K562 (cell line): ENCODE results near the gene MYB. TPM values are rescaled to one million over a fixed set of nuclear protein-coding genes. Genes with fewer than 3 reads are reported as not detected.
"Not testable (repeated sequence)": the region's sequence is repeated elsewhere in the genome, so short reads cannot be mapped to it uniquely, and the experiment has no call there.

Experiments
- ATAC-seq: fragments of 200-7000 bp; cut with Tn5 transposase; 3 replicates; pipeline ENCODE4 v1.9.1; 2020; ENCODE audit warnings: moderate library complexity
- BruUV-seq: library from RNA; stranded (reverse); fragments of 400-500 nt; replicated peaks from 2 replicates; lab custom pipeline; 2021; lab: Mats Ljungman, UMichigan
- CTCF ChIA-PET: fragments of 300-600 bp; formaldehyde crosslinking; extraction: SDS; loops from one replicate; lab custom pipeline; 2021; ENCODE audit warnings: low intra/inter-chr PET ratio; lab: Yijun Ruan, JAX
- POLR2A ChIA-PET: fragments of 300-600, 350-650 bp; sonication (Branson Sonifier 250); formaldehyde crosslinking; extraction: SDS; loops from one replicate; lab custom pipeline; 2021; ENCODE audit warnings: antibody characterized with exemption, inconsistent platforms; lab: Yijun Ruan, JAX
- DNase-seq, 4 experiments: peaks; one replicate each; pipeline versions ENCODE4 v3.0.0 to v3.0.0-alpha.2; 2011 to 2018; ENCODE audit warnings: low spot score in 3 of 4, mixed read lengths in 3 of 4; ENCODE audit errors: extremely low read depth in 1 of 4
- FAIRE-seq: peaks from 2 replicates; lab custom pipeline; 2011; peaks lifted over from hg19 to GRCh38; lab: Jason Lieb, UNC
- H2AFZ ChIP-seq: 2 replicates; pipeline ENCODE4 v1.6.0; 2011; ENCODE audit warnings: low read depth, low read length, control low read depth, inconsistent platforms
- H3K27ac ChIP-seq: fragments of 200-600 bp; 3 replicates; pipeline ENCODE4 v1.8.0; 2011; ENCODE audit warnings: low read depth, mild to moderate bottlenecking, control low read depth, inconsistent platforms, low read length, moderate library complexity, mixed read lengths; ENCODE audit errors: extremely low read depth
- H3K27me3 ChIP-seq, 2 experiments: fragments of 300-600 bp in 1 of 2; 2 replicates in 1 of 2; 3 replicates in 1 of 2; pipeline versions ENCODE4 v1.6.0 to v1.8.0; 2011; ENCODE audit warnings: inconsistent platforms in 2 of 2, low read length in 2 of 2, mild to moderate bottlenecking in 1 of 2, mixed read lengths in 1 of 2, moderate library complexity in 1 of 2; ENCODE audit not compliant: control insufficient read depth in 2 of 2, insufficient read depth in 2 of 2
- H3K36me3 ChIP-seq: fragments of 300-600 bp; 3 replicates; pipeline ENCODE4 v1.8.0; 2011; ENCODE audit warnings: mild to moderate bottlenecking, low read length, inconsistent platforms; ENCODE audit not compliant: control insufficient read depth, insufficient read depth
- H3K4me1 ChIP-seq, 2 experiments: fragments of 200-600 bp in 1 of 2; replicated peaks in 1 of 2; 2 replicates in 1 of 2; 3 replicates in 1 of 2; pipeline versions ENCODE4 v1.5.1 to v1.8.0; 2011; ENCODE audit warnings: inconsistent platforms in 2 of 2, low read length in 2 of 2, mild to moderate bottlenecking in 1 of 2, mixed read lengths in 1 of 2, moderate library complexity in 1 of 2; ENCODE audit not compliant: control insufficient read depth in 2 of 2, insufficient read depth in 2 of 2
- H3K4me2 ChIP-seq: 2 replicates; pipeline ENCODE4 v1.6.1; 2011; ENCODE audit warnings: low read length, control low read depth, inconsistent platforms, mixed read lengths; ENCODE audit not compliant: insufficient read depth
- H3K4me3 ChIP-seq: fragments of 200-600 bp; sonication (generic), shearing (Covaris generic); 2 replicates; pipeline ENCODE4 v1.5.1; 2016; ENCODE audit warnings: control low read depth, inconsistent platforms
- H3K79me2 ChIP-seq: fragments of 200-600 bp; 3 replicates; pipeline ENCODE4 v1.8.0; 2011; ENCODE audit warnings: low read length, inconsistent platforms; ENCODE audit not compliant: control insufficient read depth, insufficient read depth
- H3K9ac ChIP-seq, 2 experiments: 2 replicates each; pipeline versions ENCODE4 v1.6.0 to v1.6.1; 2011; ENCODE audit warnings: low read depth in 2 of 2, low read length in 2 of 2, control low read depth in 1 of 2, inconsistent platforms in 1 of 2, mild to moderate bottlenecking in 1 of 2, mixed read lengths in 1 of 2; ENCODE audit not compliant: insufficient read depth in 1 of 2
- H3K9me1 ChIP-seq: one replicate; pipeline ENCODE4 v1.6.0; 2011; ENCODE audit warnings: inconsistent platforms, mild to moderate bottlenecking, low read length, moderate library complexity; ENCODE audit not compliant: control insufficient read depth, insufficient read depth
- H3K9me3 ChIP-seq: replicated peaks from 2 replicates; pipeline ENCODE4 v1.5.1; 2011; ENCODE audit warnings: low read depth, low read length, inconsistent platforms; ENCODE audit not compliant: control insufficient read depth, insufficient read depth
- H4K20me1 ChIP-seq: replicated peaks from 2 replicates; pipeline ENCODE4 v1.6.1; 2011; ENCODE audit warnings: low read length, inconsistent platforms, mixed read lengths; ENCODE audit not compliant: control insufficient read depth, insufficient read depth
- CBX5 ChIP-seq: IDR thresholded peaks from 2 replicates; pipeline ENCODE4 v1.6.1; 2014; ENCODE audit warnings: low read depth, borderline replicate concordance
- DIDO1 ChIP-seq: fragments of 450-650 bp; IDR thresholded peaks from 2 replicates; pipeline ENCODE4 v1.6.1; 2016; ENCODE audit warnings: low read depth, missing biosample characterization, missing genetic modification characterization
- E2F4 ChIP-seq: sonication (generic); formaldehyde crosslinking; IDR thresholded peaks from 2 replicates; pipeline ENCODE4 v1.8.0; 2022; ENCODE audit warnings: mild to moderate bottlenecking, low read depth, missing genetic modification reagents
- ELK1 ChIP-seq: sonication (generic); formaldehyde crosslinking; IDR thresholded peaks from 2 replicates; pipeline ENCODE4 v1.8.1; 2022; ENCODE audit warnings: missing genetic modification reagents
- RAD21 ChIP-seq, 2 experiments: fragments of 250-450 bp in 1 of 2; fragments of 450-650 bp in 1 of 2; sonication (Bioruptor Pico) in 1 of 2; formaldehyde crosslinking in 1 of 2; IDR thresholded peaks in 1 of 2; conservative IDR thresholded peaks in 1 of 2; 2 replicates each; pipeline versions ENCODE4 v1.4.0 to v1.8.0; 2020 to 2022; ENCODE audit warnings: mild to moderate bottlenecking in 2 of 2, moderate library complexity in 1 of 2
- RBM39 ChIP-seq: fragments of 200-400 bp; formaldehyde crosslinking; optimal IDR thresholded peaks from 2 replicates; pipeline ENCODE3; 2018; ENCODE audit warnings: low read depth, low read length
- REST ChIP-seq, 2 experiments: fragments of 450-650 bp; formaldehyde crosslinking in 1 of 2; IDR thresholded peaks; 2 replicates each; pipeline versions ENCODE4 v1.4.0 to v1.6.1; 2014 to 2020; ENCODE audit warnings: mild to moderate bottlenecking in 2 of 2, borderline replicate concordance in 1 of 2, low read depth in 1 of 2
- SREBF2 ChIP-seq: sonication (generic); formaldehyde crosslinking; IDR thresholded peaks from 2 replicates; pipeline ENCODE4 v1.4.0; 2020; ENCODE audit warnings: mild to moderate bottlenecking, missing genetic modification reagents
- STAT5B ChIP-seq: fragments of 250-450 bp; sonication (Bioruptor Pico); IDR thresholded peaks from 2 replicates; pipeline ENCODE4 v1.8.0; 2021; ENCODE audit warnings: mild to moderate bottlenecking, inconsistent platforms
- ZNF780A ChIP-seq: fragments of 250-450 bp; sonication (Bioruptor Pico); IDR thresholded peaks from 2 replicates; pipeline ENCODE4 v1.5.0; 2021; ENCODE audit warnings: mild to moderate bottlenecking
- WGBS: fragments of 100-300 bp; shearing (Covaris generic); methylation state at CpG from one replicate; pipeline ENCODE4 v1.1.6; 2016; ENCODE audit warnings: low coverage, mixed read lengths; ENCODE audit not compliant: insufficient coverage; ENCODE audit errors: missing lambda C conversion rate; 5-methylcytosine and 5-hydroxymethylcytosine counted together
- in situ Hi-C: fragments of 300-500 bp; cut with MboI; formaldehyde crosslinking; loops from 4 replicates; pipeline ENCODE4 v1.15.0; 2018; ENCODE audit warnings: inconsistent platforms, mixed read lengths
- intact Hi-C: fragments of 100-400 bp; cut with micrococcal nuclease; formaldehyde crosslinking; loops from 2 replicates; pipeline ENCODE4 v1.14.2; 2022
- polyA plus RNA-seq, 8 experiments: library from polyadenylated mRNA; depleted of rRNA in 4 of 8; stranded (reverse) in 5 of 8; unstranded in 3 of 8; fragments of >200 nt; fragmentation: Nextera tagmentation in 2 of 8; fragmentation: Illumina TruSeq in 1 of 8; extraction: Ambion mirVana in 2 of 8; extraction: Trizol in 1 of 8; gene quantifications; 2 replicates each; pipeline versions ENCODE4 v1.2.1 to v1.2.3, GENCODE V29; 2011 to 2014; ENCODE audit warnings: inconsistent platforms in 1 of 8, missing spikeins in 1 of 8
- total RNA-seq, 7 experiments: library from RNA; depleted of rRNA in 6 of 7; stranded (reverse); fragments of >200 nt in 6 of 7; fragmentation: Illumina TruSeq in 2 of 7; extraction: Trizol in 2 of 7; gene quantifications; 2 replicates each; pipeline versions ENCODE4 v1.2.1 to v1.2.3, GENCODE V29; 2011 to 2021; ENCODE audit warnings: low replicate concordance in 1 of 7

MYB gene
- total and polyA plus RNA-seq, 9 of the 15 experiments (the other 6 are each of a cell fraction or from before 2014, with no cell fraction given) = 35.8 to 218 (median 140) TPM

GRCh38 chr6:135141728-135142127 lies 39.4 kb upstream of the MYB start (continued):
- TF ChIP-seq CBX5 = no peak
- TF ChIP-seq STAT5B (CRISPR knock-in tag) = no peak
- TF ChIP-seq E2F4 (CRISPR knock-in tag) = no peak
- TF ChIP-seq ELK1 (CRISPR knock-in tag) = no peak
- no peak for TF ChIP-seq SREBF2
- no peak for TF ChIP-seq RBM39
- TF ChIP-seq ZNF780A (CRISPR knock-in tag) = no peak
- TF ChIP-seq DIDO1 (tag) = no peak

- H4K20me1 ChIP-seq; H2AFZ ChIP-seq; H3K27me3 ChIP-seq; H3K36me3 ChIP-seq; H3K4me3 ChIP-seq; BruUV-seq; in situ Hi-C loops; DNase-seq; ATAC-seq; H3K9ac ChIP-seq; H3K9me3 ChIP-seq; H3K9me1 ChIP-seq; H3K27ac ChIP-seq; H3K4me2 ChIP-seq; FAIRE-seq; H3K79me2 ChIP-seq; TF ChIP-seq REST (CRISPR knock-in tag; IDR thresholded peaks at IDR 0.05; ENCODE audit: low read depth): not testable (repeated sequence)
- ChIA-PET POLR2A (interaction anchor here (0.7 to 1.1 kb wide), 2 partner anchors 22 to 198 kb away, joined by 3 read pairs; no protein-coding TSS in a partner anchor), CTCF (interaction anchor here (0.6 to 1.1 kb wide), 2 partner anchors 42 to 904 kb away, joined by 3 read pairs; no protein-coding TSS in a partner anchor)
- TF ChIP-seq RAD21 (CRISPR knock-in tag; conservative IDR thresholded peaks at IDR 0.05 in 1 of 2, IDR thresholded peaks at IDR 0.05 in 1 of 2) (peak in 1 of 2 experiments; percentile 31; a peak in 2 of 4 replicates), REST (IDR thresholded peaks at IDR 0.05; ENCODE audit: borderline replicate concordance) (peak; percentile 24; the same call in 1 of the 2 replicates)
- intact Hi-C loops = loop anchor here (5.0 kb wide), 1 partner anchor 80 kb away; no protein-coding TSS in a partner anchor
- H3K4me1 ChIP-seq = peaks cover 6 to 32% of the 10 kb centered on the region in 2 experiments
- 100% methylated on average over 1 of the region's 1 CpG for WGBS
Measured at GRCh38 chr6:135142232-135142631, 38.9 kb upstream of the MYB start.
